ENCODE results near the gene RIN3. TPM values are rescaled to one million over a fixed set of nuclear protein-coding genes. Genes with fewer than 3 reads are reported as not detected.

Gene RIN3
- total RNA-seq, 1 donor from 2014 or later = 34.7 TPM

GRCh38 chr14:92492258-92492657 lies 21.3 kb upstream of the RIN3 start:
- H3K27me3 Mint-ChIP-seq (ENCODE audit: insufficient read depth) = peaks cover 21% of the 10 kb centered on the region
- H3K4me1 Mint-ChIP-seq (ENCODE audit: low read depth) = no peaks in the 10 kb centered on the region
- no peaks in the 10 kb centered on the region for H3K9me3 Mint-ChIP-seq
- H3K4me3 Mint-ChIP-seq = no peak overlapping the region
- no peak for DNase-seq (ENCODE audit: low spot score)
- no peak overlapping the region for H3K27ac Mint-ChIP-seq
- intact Hi-C loops (cut with micrococcal nuclease) = no loop called here
- no peaks in the 10 kb centered on the region for H3K36me3 Mint-ChIP-seq (ENCODE audit: low read depth)

DNA sequence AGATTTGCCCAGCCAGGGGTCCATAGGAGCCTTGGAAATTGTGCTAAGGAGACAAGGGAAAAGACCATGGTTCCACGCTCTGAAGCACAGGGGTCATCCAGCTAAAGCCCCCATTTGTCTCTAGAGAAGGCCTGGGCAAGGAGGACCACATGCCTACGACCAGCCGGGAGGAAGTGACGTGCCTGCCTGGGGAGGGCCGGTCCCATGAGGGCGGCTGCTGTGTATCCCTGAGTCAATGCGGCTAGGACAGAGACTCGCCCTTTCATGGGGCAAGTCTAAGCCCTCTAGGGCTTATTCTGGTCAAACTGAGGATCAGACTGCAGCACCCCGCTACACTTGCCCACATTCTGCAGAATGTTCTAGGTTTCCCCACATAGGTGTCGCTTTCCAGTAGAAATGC lies 20.6 kb upstream of the RIN3 start:
- no peak overlapping the region for H3K27ac Mint-ChIP-seq

GRCh38 chr14:92493492-92493891 lies 20.1 kb upstream of the RIN3 start:
- DNase-seq (ENCODE audit: low spot score) = no peak
- H3K36me3 Mint-ChIP-seq (ENCODE audit: low read depth) = no peaks in the 10 kb centered on the region
- no peak overlapping the region for H3K4me3 Mint-ChIP-seq
- intact Hi-C loops (cut with micrococcal nuclease) = no loop called here
- H3K27ac Mint-ChIP-seq = no peak overlapping the region
- peaks cover 21% of the 10 kb centered on the region for H3K27me3 Mint-ChIP-seq (ENCODE audit: insufficient read depth)
- no peaks in the 10 kb centered on the region for H3K9me3 Mint-ChIP-seq
- no peaks in the 10 kb centered on the region for H3K4me1 Mint-ChIP-seq (ENCODE audit: low read depth)

More for the DNA sequence above, 20.6 kb upstream of the RIN3 start:
- peaks cover 21% of the 10 kb centered on the region for H3K27me3 Mint-ChIP-seq (ENCODE audit: insufficient read depth)
- no peaks in the 10 kb centered on the region for H3K36me3 Mint-ChIP-seq (ENCODE audit: low read depth)
- H3K4me3 Mint-ChIP-seq = no peak overlapping the region
- H3K9me3 Mint-ChIP-seq = no peaks in the 10 kb centered on the region
- intact Hi-C loops (cut with micrococcal nuclease) = no loop called here
- DNase-seq (ENCODE audit: low spot score) = no peak
- H3K4me1 Mint-ChIP-seq (ENCODE audit: low read depth) = no peaks in the 10 kb centered on the region

GRCh38 chr14:92494512-92494911 lies 19.1 kb upstream of the RIN3 start:
- H3K4me3 Mint-ChIP-seq = no peak overlapping the region
- no peaks in the 10 kb centered on the region for H3K9me3 Mint-ChIP-seq
- no peaks in the 10 kb centered on the region for H3K36me3 Mint-ChIP-seq (ENCODE audit: low read depth)
- DNase-seq (ENCODE audit: low spot score) = no peak
- intact Hi-C loops (cut with micrococcal nuclease) = no loop called here
- no peaks in the 10 kb centered on the region for H3K4me1 Mint-ChIP-seq (ENCODE audit: low read depth)
- no peak overlapping the region for H3K27ac Mint-ChIP-seq
- H3K27me3 Mint-ChIP-seq (ENCODE audit: insufficient read depth) = peaks cover 21% of the 10 kb centered on the region

- intact Hi-C loops (cut with micrococcal nuclease) = no loop called here
- H3K9me3 Mint-ChIP-seq = no peaks in the 10 kb centered on the region
- DNase-seq (ENCODE audit: low spot score) = no peak
- H3K4me1 Mint-ChIP-seq (ENCODE audit: low read depth) = no peaks in the 10 kb centered on the region
- H3K4me3 Mint-ChIP-seq = no peak overlapping the region
- H3K27me3 Mint-ChIP-seq (ENCODE audit: insufficient read depth) = peaks cover 21% of the 10 kb centered on the region
- H3K27ac Mint-ChIP-seq = no peak overlapping the region
- no peaks in the 10 kb centered on the region for H3K36me3 Mint-ChIP-seq (ENCODE audit: low read depth)
These were observed 18.6 kb upstream of the RIN3 start for GRCh38 chr14:92495027-92495426.

- Mint-ChIP-seq H3K27me3 (ENCODE audit: insufficient read depth) (peaks cover 18% of the 10 kb centered on the region), H3K4me1 (ENCODE audit: low read depth) (no peaks in the 10 kb centered on the region), H3K27ac (no peak overlapping the region), H3K9me3 (no peaks in the 10 kb centered on the region), H3K36me3 (ENCODE audit: low read depth) (no peaks in the 10 kb centered on the region), H3K4me3 (no peak overlapping the region)
- no peak for DNase-seq (ENCODE audit: low spot score)
- intact Hi-C loops (cut with micrococcal nuclease) = no loop called here
These were observed 17.3 kb upstream of the RIN3 start for GRCh38 chr14:92496191-92496857.

DNA sequence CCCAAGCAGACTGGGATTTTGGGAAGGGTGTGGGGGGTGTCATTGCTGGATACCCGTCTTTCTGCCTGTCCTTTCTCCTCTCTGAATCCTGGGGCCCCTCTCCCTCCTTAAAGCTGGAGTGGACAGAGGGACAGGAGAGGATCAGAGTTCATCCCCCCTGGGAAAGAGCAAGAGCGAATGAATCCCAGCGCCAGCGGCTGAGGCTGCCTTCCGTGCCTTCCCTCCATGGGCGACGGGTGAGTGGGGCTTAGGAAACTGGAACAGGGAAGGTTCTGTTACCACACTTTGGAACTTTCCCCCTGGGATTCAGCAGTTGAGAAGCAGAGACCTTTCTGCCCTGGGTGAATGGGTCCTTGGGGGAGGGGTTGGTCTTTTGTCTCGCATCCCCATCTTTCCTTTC lies 16.2 kb upstream of the RIN3 start:
- Mint-ChIP-seq H3K27ac (no peak overlapping the region), H3K36me3 (ENCODE audit: low read depth) (no peaks in the 10 kb centered on the region), H3K27me3 (ENCODE audit: insufficient read depth) (peaks cover 25% of the 10 kb centered on the region), H3K9me3 (no peaks in the 10 kb centered on the region), H3K4me3 (no peak overlapping the region), H3K4me1 (ENCODE audit: low read depth) (no peaks in the 10 kb centered on the region)
- intact Hi-C loops (cut with micrococcal nuclease) = no loop called here
- DNase-seq (ENCODE audit: low spot score) = no peak

DNA sequence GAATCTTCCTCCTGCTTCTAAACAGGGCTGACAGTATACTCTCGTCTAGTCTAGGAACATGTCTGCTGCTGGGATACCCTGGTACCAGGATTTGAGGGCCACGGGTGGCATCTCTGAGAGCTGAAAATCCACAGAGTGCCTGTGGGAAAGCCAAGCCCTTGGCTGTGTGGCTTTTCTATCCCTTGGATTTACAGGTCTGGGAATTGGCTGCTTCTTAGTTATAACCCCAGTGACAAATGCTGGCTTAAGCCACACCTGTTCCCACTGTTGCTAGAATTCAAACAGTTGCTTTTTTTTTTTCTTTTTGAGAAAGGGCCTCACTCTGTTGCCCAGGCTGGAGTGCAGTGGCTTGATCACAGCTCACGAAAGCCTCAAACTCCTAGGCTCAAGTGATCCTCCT lies 14.3 kb upstream of the RIN3 start:
- no peak for DNase-seq (ENCODE audit: low spot score)
- H3K27me3 Mint-ChIP-seq (ENCODE audit: insufficient read depth) = peaks cover 20% of the 10 kb centered on the region
- H3K27ac Mint-ChIP-seq = no peak overlapping the region
- intact Hi-C loops (cut with micrococcal nuclease) = no loop called here
- no peak overlapping the region for H3K4me3 Mint-ChIP-seq
- no peaks in the 10 kb centered on the region for H3K9me3 Mint-ChIP-seq
- H3K36me3 Mint-ChIP-seq (ENCODE audit: low read depth) = peaks cover 2% of the 10 kb centered on the region
- no peaks in the 10 kb centered on the region for H3K4me1 Mint-ChIP-seq (ENCODE audit: low read depth)

DNA sequence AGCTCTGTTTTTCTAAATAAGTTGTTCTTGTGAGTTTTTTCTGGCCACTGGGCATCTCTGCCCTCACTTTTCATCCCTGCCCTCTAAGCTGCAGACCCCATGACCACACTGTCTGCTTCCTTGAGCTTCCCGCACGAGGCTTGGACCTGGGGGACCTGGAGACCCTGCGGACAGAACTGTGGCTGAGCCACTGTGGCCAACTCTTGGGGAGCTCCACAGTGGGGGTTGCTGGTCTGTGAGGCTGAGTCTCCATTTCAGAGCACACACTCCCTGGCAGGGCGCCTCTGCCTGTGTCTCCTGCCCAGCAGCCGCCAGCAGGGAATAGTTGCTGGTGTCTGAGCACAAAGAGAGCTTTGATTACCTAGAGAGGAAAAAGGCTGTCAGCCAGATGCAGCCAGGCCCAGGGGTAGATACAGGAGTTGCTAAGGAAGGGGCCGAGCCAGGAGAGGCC lies 13.1 kb upstream of the RIN3 start:
- Mint-ChIP-seq H3K27ac (no peak overlapping the region), H3K27me3 (ENCODE audit: insufficient read depth) (peaks cover 20% of the 10 kb centered on the region), H3K9me3 (no peaks in the 10 kb centered on the region), H3K4me1 (ENCODE audit: low read depth) (no peaks in the 10 kb centered on the region), H3K4me3 (no peak overlapping the region), H3K36me3 (ENCODE audit: low read depth) (peaks cover 2% of the 10 kb centered on the region)
- DNase-seq (ENCODE audit: low spot score) = no peak
- intact Hi-C loops (cut with micrococcal nuclease) = no loop called here

GRCh38 chr14:92501891-92502351 lies 11.7 kb upstream of the RIN3 start:
- Mint-ChIP-seq H3K27ac (no peak overlapping the region), H3K27me3 (ENCODE audit: insufficient read depth) (peaks cover 13% of the 10 kb centered on the region), H3K4me3 (no peak overlapping the region), H3K4me1 (ENCODE audit: low read depth) (no peaks in the 10 kb centered on the region), H3K9me3 (no peaks in the 10 kb centered on the region), H3K36me3 (ENCODE audit: low read depth) (peaks cover 2% of the 10 kb centered on the region)
- intact Hi-C loops (cut with micrococcal nuclease) = no loop called here
- no peak for DNase-seq (ENCODE audit: low spot score)

GRCh38 chr14:92502541-92503286 lies 10.9 kb upstream of the RIN3 start:
- Mint-ChIP-seq H3K27ac (no peak overlapping the region), H3K27me3 (ENCODE audit: insufficient read depth) (peaks cover 15% of the 10 kb centered on the region), H3K9me3 (no peaks in the 10 kb centered on the region), H3K36me3 (ENCODE audit: low read depth) (peaks cover 2% of the 10 kb centered on the region), H3K4me3 (no peak overlapping the region), H3K4me1 (ENCODE audit: low read depth) (peaks cover 6% of the 10 kb centered on the region)
- DNase-seq (ENCODE audit: low spot score) = no peak
- intact Hi-C loops (cut with micrococcal nuclease) = no loop called here

DNA sequence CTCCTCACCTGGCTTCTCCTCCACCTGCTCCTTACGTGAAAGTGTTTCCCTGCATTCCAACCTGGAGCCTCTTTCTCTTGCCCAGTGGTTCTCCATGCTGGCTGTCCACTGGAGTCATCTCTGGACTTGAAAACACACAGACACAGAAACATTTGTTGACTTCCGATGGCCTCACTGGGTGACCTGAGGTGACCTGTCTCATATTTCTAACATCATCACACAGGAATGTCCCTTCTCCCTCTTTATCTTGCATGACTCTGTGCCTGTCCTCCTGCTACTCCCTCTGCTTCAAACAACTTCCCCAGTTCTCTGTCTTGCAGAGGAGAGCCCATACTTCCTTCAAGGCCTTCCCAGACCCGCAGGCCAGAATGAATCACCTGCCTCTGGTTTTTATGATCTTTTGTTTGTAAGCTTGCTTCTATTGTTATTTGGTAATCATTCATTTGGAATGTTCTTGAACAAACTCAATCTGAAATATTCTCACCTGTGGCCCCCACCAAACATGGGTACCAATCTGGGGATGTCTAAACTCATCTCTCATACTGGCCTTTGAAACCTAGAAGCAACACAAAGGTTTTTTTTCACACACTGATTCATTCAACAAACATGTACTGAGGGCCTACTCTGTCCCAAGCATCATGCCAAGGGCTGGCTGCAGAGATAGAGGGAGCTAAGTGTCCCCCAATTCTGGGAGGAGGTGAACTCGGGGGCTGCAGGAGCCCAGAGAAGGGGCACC lies 9.7 kb upstream of the RIN3 start:
- no peak for DNase-seq (ENCODE audit: low spot score)
- Mint-ChIP-seq H3K27ac (no peak overlapping the region), H3K4me3 (no peak overlapping the region), H3K4me1 (ENCODE audit: low read depth) (peaks cover 6% of the 10 kb centered on the region), H3K27me3 (ENCODE audit: insufficient read depth) (peaks cover 19% of the 10 kb centered on the region), H3K36me3 (ENCODE audit: low read depth) (peaks cover 2% of the 10 kb centered on the region), H3K9me3 (no peaks in the 10 kb centered on the region)
- intact Hi-C loops (cut with micrococcal nuclease) = no loop called here

GRCh38 chr14:92505826-92506225 lies 7.8 kb upstream of the RIN3 start:
- Mint-ChIP-seq H3K27me3 (ENCODE audit: insufficient read depth) (peaks cover 31% of the 10 kb centered on the region), H3K4me3 (no peak overlapping the region)

More at GRCh38 chr14:92505826-92506225, 7.8 kb upstream of the RIN3 start:
- intact Hi-C loops (cut with micrococcal nuclease) = no loop called here
- H3K9me3 Mint-ChIP-seq = no peaks in the 10 kb centered on the region
- H3K27ac Mint-ChIP-seq = no peak overlapping the region
- peaks cover 2% of the 10 kb centered on the region for H3K36me3 Mint-ChIP-seq (ENCODE audit: low read depth)
- no peak for DNase-seq (ENCODE audit: low spot score)
- peaks cover 6% of the 10 kb centered on the region for H3K4me1 Mint-ChIP-seq (ENCODE audit: low read depth)

All from activated T-helper 1 cell treated with anti-CD3 and anti-CD28 coated beads, Interleukin-12 subunit alpha, Interleukin-12 subunit beta, Interleukin-2, Interleukin-4 antibody, amounts not matched to agents 30 ng/mL and 10 ng/mL and 1 ng/mL, durations not matched to agents 14 hours and 24 hours and 36 hours (primary cell).